AG04450 (cell line): ENCODE data around the gene ESYT2. TPM values are rescaled to one million over a fixed set of nuclear protein-coding genes. Genes with fewer than 3 reads are reported as not detected.
A peak's percentile ranks its signal among the peaks of the same experiment; 100 is the strongest.

Source experiments
- CTCF ChIA-PET: fragments of 300-600, 350-600 bp; formaldehyde crosslinking; extraction: SDS; loops from one replicate; lab custom pipeline; 2022; ENCODE audit warnings: antibody characterized with exemption, inconsistent platforms; lab: Charles Lee
- POLR2A ChIA-PET: fragments of 350-600 bp; formaldehyde crosslinking; extraction: SDS; loops from one replicate; lab custom pipeline; 2021; ENCODE audit warnings: antibody characterized with exemption, inconsistent platforms; lab: Yijun Ruan, JAX
- DNase-seq: peaks from one replicate; pipeline ENCODE4 v3.0.0-alpha.2; 2011; ENCODE audit warnings: low read depth, low spot score
- H3K27ac ChIP-seq: one replicate; pipeline ENCODE4 v1.5.1; 2012; ENCODE audit warnings: low read depth, low read length, control low read depth
- H3K27me3 ChIP-seq: one replicate; pipeline ENCODE4 v1.6.0; 2012; ENCODE audit warnings: low read length; ENCODE audit not compliant: control insufficient read depth, insufficient read depth
- H3K4me3 ChIP-seq: 2 replicates; pipeline ENCODE4 v1.5.1; 2011; ENCODE audit warnings: mild to moderate bottlenecking, low read depth, low read length, control low read depth
- H3K9me3 ChIP-seq: 2 replicates; pipeline ENCODE4 v1.5.1; 2012; ENCODE audit warnings: low read length; ENCODE audit not compliant: control insufficient read depth, insufficient read depth
- polyA plus RNA-seq: library from polyadenylated mRNA; depleted of rRNA; stranded (reverse); fragments of >200 nt; gene quantifications from 2 replicates; pipeline ENCODE4 v1.2.3, GENCODE V29; 2011
- TF ChIP-seq, protein P1 (sequence below): IDR thresholded peaks from 2 replicates; pipeline ENCODE4 v1.5.1; 2011; ENCODE audit warnings: low read depth, low read length, control low read depth, inconsistent platforms

ESYT2 gene
- polyA plus RNA-seq, 1 experiment: 54.3 TPM

DNA sequence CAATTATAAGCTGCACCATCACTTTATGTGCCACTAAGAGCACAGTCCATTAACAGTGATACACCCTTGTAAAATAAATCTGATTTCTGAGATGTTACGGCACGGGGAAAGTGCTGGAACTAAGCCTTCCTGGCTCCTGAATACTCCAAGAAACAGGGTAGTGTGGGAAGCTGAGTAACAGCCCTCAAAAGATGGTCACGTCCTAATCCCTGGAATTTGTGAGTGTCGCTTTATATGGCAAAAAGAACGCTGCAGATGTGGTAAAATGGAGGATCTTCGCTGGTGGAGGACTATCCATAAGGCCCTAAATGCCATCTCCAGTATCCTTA is 13.5 kb downstream of the ESYT2 start:
- ChIA-PET CTCF (no interaction called here), POLR2A (no interaction called here)
- no peak overlapping the region for H3K27ac ChIP-seq

DNA sequence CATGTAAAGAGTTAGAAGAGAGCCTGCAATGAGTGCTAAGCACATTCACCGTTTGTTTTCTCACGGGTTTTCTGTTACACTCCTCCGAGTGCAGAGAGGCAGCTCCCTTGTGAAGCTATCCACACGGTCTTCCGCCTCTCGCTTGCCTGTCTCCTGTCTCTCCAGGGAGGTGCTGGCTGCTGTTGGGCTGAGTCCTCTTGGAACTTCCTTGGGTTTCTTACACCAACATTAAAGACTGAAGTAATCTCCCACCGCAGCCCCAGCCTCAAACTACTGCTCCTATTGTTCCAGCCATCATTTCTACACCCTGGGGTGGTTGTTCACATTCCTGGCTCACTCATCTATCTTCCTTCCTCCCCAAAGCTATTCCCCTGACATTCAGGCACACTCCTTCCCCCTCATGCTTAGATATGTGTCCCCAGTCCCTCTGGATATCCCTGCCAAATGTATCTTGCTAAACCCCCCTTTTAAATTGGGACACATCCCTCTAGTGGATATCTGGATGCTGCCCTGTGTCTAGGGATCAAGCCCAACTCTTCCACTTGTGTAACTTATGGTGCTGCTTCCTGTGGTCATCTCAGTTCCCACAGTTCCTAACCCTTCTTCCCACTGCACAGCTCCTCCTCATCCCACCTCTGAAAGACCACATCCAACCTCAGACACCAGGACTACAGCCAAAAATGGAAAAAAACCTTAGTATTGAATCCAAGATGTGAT is 14.1 kb downstream of the ESYT2 start:
- no peak overlapping the region for H3K4me3 ChIP-seq
- no peaks in the 10 kb centered on the region; the same call in 1 of the 2 replicates for H3K9me3 ChIP-seq
- no peak overlapping the region for H3K27ac ChIP-seq
- CTCF ChIA-PET: no interaction called here
- H3K27me3 ChIP-seq: no peaks in the 10 kb centered on the region
- DNase-seq: no peak
- POLR2A ChIA-PET: no interaction called here
- TF ChIP-seq, protein P1, sequence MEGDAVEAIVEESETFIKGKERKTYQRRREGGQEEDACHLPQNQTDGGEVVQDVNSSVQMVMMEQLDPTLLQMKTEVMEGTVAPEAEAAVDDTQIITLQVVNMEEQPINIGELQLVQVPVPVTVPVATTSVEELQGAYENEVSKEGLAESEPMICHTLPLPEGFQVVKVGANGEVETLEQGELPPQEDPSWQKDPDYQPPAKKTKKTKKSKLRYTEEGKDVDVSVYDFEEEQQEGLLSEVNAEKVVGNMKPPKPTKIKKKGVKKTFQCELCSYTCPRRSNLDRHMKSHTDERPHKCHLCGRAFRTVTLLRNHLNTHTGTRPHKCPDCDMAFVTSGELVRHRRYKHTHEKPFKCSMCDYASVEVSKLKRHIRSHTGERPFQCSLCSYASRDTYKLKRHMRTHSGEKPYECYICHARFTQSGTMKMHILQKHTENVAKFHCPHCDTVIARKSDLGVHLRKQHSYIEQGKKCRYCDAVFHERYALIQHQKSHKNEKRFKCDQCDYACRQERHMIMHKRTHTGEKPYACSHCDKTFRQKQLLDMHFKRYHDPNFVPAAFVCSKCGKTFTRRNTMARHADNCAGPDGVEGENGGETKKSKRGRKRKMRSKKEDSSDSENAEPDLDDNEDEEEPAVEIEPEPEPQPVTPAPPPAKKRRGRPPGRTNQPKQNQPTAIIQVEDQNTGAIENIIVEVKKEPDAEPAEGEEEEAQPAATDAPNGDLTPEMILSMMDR: no peak

More for the DNA sequence above, 13.5 kb downstream of the ESYT2 start:
- H3K9me3 ChIP-seq: no peaks in the 10 kb centered on the region; the same call in 1 of the 2 replicates
- H3K4me3 ChIP-seq: no peak overlapping the region
- TF ChIP-seq, protein P1: no peak
- no peaks in the 10 kb centered on the region for H3K27me3 ChIP-seq
- DNase-seq: no peak

GRCh38 chr7:158814637-158815036 is 14.7 kb downstream of the ESYT2 start:
- TF ChIP-seq, protein P1: no peak
- Histone ChIP-seq H3K4me3 (no peak overlapping the region), H3K27me3 (no peaks in the 10 kb centered on the region), H3K9me3 (no peaks in the 10 kb centered on the region; the same call in 1 of the 2 replicates), H3K27ac (no peak overlapping the region)
- CTCF ChIA-PET: no interaction called here
- POLR2A ChIA-PET: no interaction called here
- DNase-seq: no peak

DNA sequence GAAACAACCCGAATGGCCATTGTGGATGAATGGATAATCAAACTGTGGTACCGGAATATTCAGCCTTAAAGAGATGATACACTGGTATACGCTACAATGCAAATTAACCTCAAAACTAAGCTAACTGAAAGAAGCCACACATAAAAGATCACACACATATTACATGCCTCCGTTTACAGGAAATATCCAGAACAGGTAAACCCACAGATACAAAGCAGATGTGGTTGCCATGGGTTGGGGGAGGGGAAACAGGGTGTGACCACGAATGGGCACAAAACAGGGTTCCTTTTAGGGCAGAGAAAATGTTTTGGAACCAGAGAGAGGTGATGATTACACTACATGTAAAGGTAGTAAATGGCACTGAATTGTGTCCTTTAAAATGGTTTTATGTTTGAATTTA is 16.6 kb downstream of the ESYT2 start:
- CTCF ChIA-PET: no interaction called here
- H3K27me3 ChIP-seq: no peaks in the 10 kb centered on the region
- no peaks in the 10 kb centered on the region; the same call in 1 of the 2 replicates for H3K9me3 ChIP-seq
- no peak overlapping the region for H3K27ac ChIP-seq
- no peak for DNase-seq
- POLR2A ChIA-PET: no interaction called here
- TF ChIP-seq, protein P1: no peak
- H3K4me3 ChIP-seq: no peak overlapping the region

- Histone ChIP-seq H3K27ac (peak overlapping the region; percentile 65), H3K9me3 (no peaks in the 10 kb centered on the region; the same call in 1 of the 2 replicates), H3K4me3 (no peak overlapping the region), H3K27me3 (no peaks in the 10 kb centered on the region)
- TF ChIP-seq, protein P1: no peak
- DNase-seq: no peak
- POLR2A ChIA-PET: interaction anchor here (0.6 kb wide), 2 partner anchors 17 to 33 kb away, joined by 3 to 4 read pairs; partner anchors contain the start of gene ESYT2
- CTCF ChIA-PET: no interaction called here
Observed at GRCh38 chr7:158811894-158812293, 17.4 kb downstream of the ESYT2 start.
